ENCODE results near the gene CFAP65. TPM values are rescaled to one million over a fixed set of nuclear protein-coding genes. Genes with fewer than 3 reads are reported as not detected.

Gene CFAP65
- total RNA-seq, 5 donors from 2014 or later (not counting 1 experiment from before 2014, with no cell fraction given) = 0.16 TPM; not detected in 4

DNA sequence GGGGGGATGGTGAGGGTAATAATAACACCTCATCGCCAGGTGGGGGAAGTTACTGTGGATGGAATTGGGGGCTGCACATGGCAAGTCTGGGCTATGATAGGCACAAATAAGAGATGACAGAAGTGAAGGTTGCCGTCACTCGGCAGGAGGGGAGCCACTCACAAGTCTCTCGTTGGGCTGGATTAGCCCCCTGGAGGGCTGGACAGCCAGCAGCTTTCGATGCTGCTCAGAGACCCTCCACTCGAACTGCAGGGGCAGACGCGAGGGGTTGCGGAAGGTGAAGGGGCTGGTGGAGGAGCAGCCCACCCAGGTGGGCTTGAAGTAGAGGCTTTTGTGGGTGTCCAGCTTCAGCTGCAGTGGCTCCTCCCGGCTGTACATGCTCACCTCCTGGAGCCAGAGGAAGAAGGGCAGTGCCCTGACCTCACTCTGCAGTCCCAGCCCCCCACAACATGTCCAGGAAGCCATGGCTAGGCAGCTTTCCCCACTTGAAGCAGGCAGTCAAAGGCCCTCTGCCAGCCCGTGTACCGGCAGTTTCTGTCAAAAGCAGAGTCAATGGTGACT is 18.2 kb downstream of the CFAP65 start:
- CTCF ChIA-PET = no interaction called here
- 82% methylated on average over 7 of the region's 12 CpGs for WGBS (ENCODE audit: insufficient coverage)
- no peaks in the 10 kb centered on the region for H3K9me3 ChIP-seq
- no peak overlapping the region for H3K4me3 Mint-ChIP-seq
- no peaks in the 10 kb centered on the region for H3K36me3 Mint-ChIP-seq
- H3K36me3 ChIP-seq (ENCODE audit: control insufficient read depth in 2 of 2, extremely low read depth in 1 of 2, insufficient read depth in 1 of 2, low read length in 1 of 2) = no peaks in the 10 kb centered on the region
- no peak overlapping the region for H3K27ac Mint-ChIP-seq
- H3K4me3 ChIP-seq (ENCODE audit: control insufficient read depth in 1 of 2, extremely low read depth in 1 of 2, low read length in 1 of 2) = no peak overlapping the region
- ATAC-seq (replicated peaks in 1 of 4) = no peak
- peaks cover 0 to 41% of the 10 kb centered on the region in 2 experiments for H3K27me3 ChIP-seq (replicated peaks in 1 of 2; ENCODE audit: control insufficient read depth in 2 of 2, extremely low read depth in 1 of 2, insufficient read depth in 2 of 2, low read length in 1 of 2)
- no peak for DNase-seq
- H3K4me1 ChIP-seq (ENCODE audit: control insufficient read depth in 1 of 2, extremely low read depth in 1 of 2, insufficient read depth in 2 of 2, low read length in 2 of 2) = no peaks in the 10 kb centered on the region
- no peaks in the 10 kb centered on the region for H3K4me1 Mint-ChIP-seq
- no peaks in the 10 kb centered on the region for H3K9me3 Mint-ChIP-seq
- H3K27me3 Mint-ChIP-seq = peaks cover 0 to 17% of the 10 kb centered on the region in 2 donors
- H3K27ac ChIP-seq (ENCODE audit: low read length) = no peak overlapping the region
- POLR2A ChIA-PET = no interaction called here

DNA sequence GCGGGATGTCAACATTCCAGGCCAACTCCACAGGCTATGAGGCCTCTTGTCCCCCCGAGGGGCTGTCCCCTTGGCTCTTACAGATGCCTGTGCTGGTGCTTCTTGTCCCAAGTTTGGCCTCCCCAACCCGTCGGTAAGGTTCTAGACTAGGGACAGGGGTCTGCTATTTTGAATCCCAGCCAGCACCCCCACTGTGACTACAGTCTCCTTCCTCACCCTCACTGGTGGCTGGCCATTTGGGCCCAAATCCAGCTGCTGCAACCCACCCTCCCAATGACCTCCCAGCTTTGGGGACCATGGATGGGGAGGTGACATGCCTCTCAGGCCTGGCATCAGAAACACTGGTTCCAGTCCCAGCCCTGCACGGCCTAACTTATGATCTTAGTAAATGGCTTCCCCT is 18.7 kb downstream of the CFAP65 start:
- peaks cover 0 to 17% of the 10 kb centered on the region in 2 donors for H3K27me3 Mint-ChIP-seq

DNA sequence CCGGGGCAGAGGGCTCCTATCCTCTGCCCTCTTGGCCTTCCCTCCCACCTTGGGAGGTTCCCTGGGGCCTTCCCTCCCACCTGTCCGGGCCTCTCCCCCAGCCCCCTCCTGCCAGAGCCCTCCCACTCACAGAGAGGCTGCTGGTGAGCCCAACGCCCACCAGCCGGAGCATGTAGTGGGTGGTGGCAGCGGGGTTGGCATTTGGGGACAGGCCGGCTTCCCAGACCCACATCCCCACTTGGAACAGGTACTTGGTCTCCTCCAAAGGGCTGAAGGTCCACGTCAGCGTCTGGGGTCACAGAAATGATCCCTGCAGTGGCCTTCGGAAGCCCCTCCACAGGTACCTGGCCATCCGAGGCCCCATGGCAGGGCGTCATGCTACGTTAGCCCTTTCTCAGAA is 19.3 kb downstream of the CFAP65 start:
- WGBS (ENCODE audit: insufficient coverage) = 78% methylated on average over 8 of the region's 12 CpGs
- POLR2A ChIA-PET = no interaction called here

More for the DNA sequence above, 18.7 kb downstream of the CFAP65 start:
- Mint-ChIP-seq H3K9me3 (no peaks in the 10 kb centered on the region), H3K27ac (no peak overlapping the region), H3K36me3 (no peaks in the 10 kb centered on the region), H3K4me1 (no peaks in the 10 kb centered on the region), H3K4me3 (no peak overlapping the region)
- ChIA-PET CTCF (no interaction called here), POLR2A (no interaction called here)
- Histone ChIP-seq H3K4me1 (ENCODE audit: control insufficient read depth in 1 of 2, extremely low read depth in 1 of 2, insufficient read depth in 2 of 2, low read length in 2 of 2) (no peaks in the 10 kb centered on the region), H3K9me3 (no peaks in the 10 kb centered on the region), H3K36me3 (ENCODE audit: control insufficient read depth in 2 of 2, extremely low read depth in 1 of 2, insufficient read depth in 1 of 2, low read length in 1 of 2) (no peaks in the 10 kb centered on the region), H3K27me3 (replicated peaks in 1 of 2; ENCODE audit: control insufficient read depth in 2 of 2, extremely low read depth in 1 of 2, insufficient read depth in 2 of 2, low read length in 1 of 2) (peaks cover 0 to 38% of the 10 kb centered on the region in 2 experiments), H3K27ac (ENCODE audit: low read length) (no peak overlapping the region), H3K4me3 (ENCODE audit: control insufficient read depth in 1 of 2, extremely low read depth in 1 of 2, low read length in 1 of 2) (no peak overlapping the region)
- 75% methylated on average over 2 of the region's 5 CpGs for WGBS (ENCODE audit: insufficient coverage)
- ATAC-seq (replicated peaks in 1 of 4) (no peak), DNase-seq (no peak)

DNA sequence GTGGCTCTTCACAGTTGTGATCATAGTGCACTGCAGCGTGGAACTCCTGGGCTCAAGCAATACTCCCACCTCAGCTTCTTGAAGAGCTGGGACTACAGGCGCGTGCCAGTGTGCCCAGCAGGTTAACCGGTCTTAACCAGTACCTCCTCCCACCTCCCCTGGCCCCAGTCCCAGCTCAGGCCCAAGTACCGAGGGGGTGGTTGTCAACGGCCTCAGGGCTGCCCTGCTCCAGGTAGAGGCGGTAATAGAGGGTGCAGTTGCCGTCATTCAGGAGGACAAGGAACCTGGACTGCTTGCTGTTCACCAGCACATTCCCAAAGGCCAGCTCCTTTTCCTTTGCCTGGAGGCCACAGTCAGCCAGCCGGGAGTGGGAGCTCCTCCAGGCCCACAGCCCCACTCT is 19.7 kb downstream of the CFAP65 start:
- Mint-ChIP-seq H3K9me3 (no peaks in the 10 kb centered on the region), H3K4me3 (no peak overlapping the region), H3K27me3 (peaks cover 3 to 17% of the 10 kb centered on the region in 2 donors), H3K27ac (no peak overlapping the region), H3K36me3 (no peaks in the 10 kb centered on the region), H3K4me1 (no peaks in the 10 kb centered on the region)
- H3K36me3 ChIP-seq (ENCODE audit: control insufficient read depth in 2 of 2, extremely low read depth in 1 of 2, insufficient read depth in 1 of 2, low read length in 1 of 2) = no peaks in the 10 kb centered on the region
- POLR2A ChIA-PET = no interaction called here
- DNase-seq (no peak), ATAC-seq (replicated peaks in 1 of 4) (no peak)
- H3K27me3 ChIP-seq (replicated peaks in 1 of 2; ENCODE audit: control insufficient read depth in 2 of 2, extremely low read depth in 1 of 2, insufficient read depth in 2 of 2, low read length in 1 of 2) = peaks cover 0 to 40% of the 10 kb centered on the region in 2 experiments
- H3K4me3 ChIP-seq (ENCODE audit: control insufficient read depth in 1 of 2, extremely low read depth in 1 of 2, low read length in 1 of 2) = no peak overlapping the region
- no peaks in the 10 kb centered on the region for H3K4me1 ChIP-seq (ENCODE audit: control insufficient read depth in 1 of 2, extremely low read depth in 1 of 2, insufficient read depth in 2 of 2, low read length in 2 of 2)
- no peak overlapping the region for H3K27ac ChIP-seq (ENCODE audit: low read length)
- H3K9me3 ChIP-seq = no peaks in the 10 kb centered on the region
- 83% methylated on average over 9 of the region's 9 CpGs for WGBS (ENCODE audit: insufficient coverage)
- CTCF ChIA-PET = no interaction called here

More for the DNA sequence above, 19.3 kb downstream of the CFAP65 start:
- Mint-ChIP-seq H3K9me3 (no peaks in the 10 kb centered on the region), H3K4me3 (no peak overlapping the region), H3K27ac (no peak overlapping the region), H3K27me3 (peaks cover 0 to 17% of the 10 kb centered on the region in 2 donors), H3K4me1 (no peaks in the 10 kb centered on the region), H3K36me3 (no peaks in the 10 kb centered on the region)
- Histone ChIP-seq H3K4me1 (ENCODE audit: control insufficient read depth in 1 of 2, extremely low read depth in 1 of 2, insufficient read depth in 2 of 2, low read length in 2 of 2) (no peaks in the 10 kb centered on the region), H3K36me3 (ENCODE audit: control insufficient read depth in 2 of 2, extremely low read depth in 1 of 2, insufficient read depth in 1 of 2, low read length in 1 of 2) (no peaks in the 10 kb centered on the region), H3K9me3 (no peaks in the 10 kb centered on the region), H3K27ac (ENCODE audit: low read length) (no peak overlapping the region), H3K27me3 (replicated peaks in 1 of 2; ENCODE audit: control insufficient read depth in 2 of 2, extremely low read depth in 1 of 2, insufficient read depth in 2 of 2, low read length in 1 of 2) (peaks cover 0 to 42% of the 10 kb centered on the region in 2 experiments), H3K4me3 (ENCODE audit: control insufficient read depth in 1 of 2, extremely low read depth in 1 of 2, low read length in 1 of 2) (no peak overlapping the region)
- ATAC-seq (replicated peaks in 1 of 4) (no peak), DNase-seq (no peak)
- CTCF ChIA-PET = no interaction called here

DNA sequence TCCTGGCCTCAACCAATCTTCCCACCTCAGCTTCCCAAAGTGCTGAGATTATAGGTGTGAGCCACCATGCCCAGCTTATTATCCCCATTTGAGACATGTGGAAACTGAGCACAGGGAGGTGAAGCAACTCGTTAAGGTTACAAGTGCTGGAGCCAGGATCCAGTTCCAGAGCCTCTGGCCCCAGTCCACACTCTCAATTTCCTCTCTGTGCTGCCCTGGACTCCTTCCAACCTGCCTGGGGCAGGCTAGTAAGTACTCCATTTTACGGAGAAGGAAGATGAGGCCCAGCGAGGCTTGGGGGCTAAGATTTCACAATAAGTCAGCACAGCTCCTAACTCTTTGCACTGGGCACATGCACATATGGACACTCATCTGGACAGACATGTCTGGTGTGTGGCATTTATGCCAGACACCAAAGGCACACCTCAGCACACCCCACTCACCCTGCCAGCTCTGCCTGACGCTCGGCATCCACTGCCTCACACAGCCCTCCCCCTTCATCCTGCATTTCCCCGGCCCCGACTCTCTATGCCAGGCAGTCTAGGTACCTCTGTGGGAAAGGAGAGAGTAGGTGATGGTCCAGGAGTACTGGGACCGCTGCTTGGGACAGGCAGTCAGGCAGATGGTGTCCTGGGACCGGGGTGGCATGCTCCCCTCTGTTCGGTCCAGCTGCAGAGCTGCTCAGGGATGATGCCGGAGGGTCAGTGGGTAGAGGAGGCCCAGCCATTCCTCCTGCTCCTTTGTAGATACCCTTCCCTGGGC is 20.5 kb downstream of the CFAP65 start:
- Mint-ChIP-seq H3K27me3 (peaks cover 5 to 17% of the 10 kb centered on the region in 2 donors), H3K4me3 (no peak overlapping the region), H3K36me3 (no peaks in the 10 kb centered on the region), H3K27ac (no peak overlapping the region), H3K9me3 (no peaks in the 10 kb centered on the region), H3K4me1 (no peaks in the 10 kb centered on the region)
- Histone ChIP-seq H3K4me3 (ENCODE audit: control insufficient read depth in 1 of 2, extremely low read depth in 1 of 2, low read length in 1 of 2) (no peak overlapping the region), H3K36me3 (ENCODE audit: control insufficient read depth in 2 of 2, extremely low read depth in 1 of 2, insufficient read depth in 1 of 2, low read length in 1 of 2) (no peaks in the 10 kb centered on the region), H3K27ac (ENCODE audit: low read length) (no peak overlapping the region), H3K4me1 (ENCODE audit: control insufficient read depth in 1 of 2, extremely low read depth in 1 of 2, insufficient read depth in 2 of 2, low read length in 2 of 2) (no peaks in the 10 kb centered on the region), H3K9me3 (no peaks in the 10 kb centered on the region), H3K27me3 (replicated peaks in 1 of 2; ENCODE audit: control insufficient read depth in 2 of 2, extremely low read depth in 1 of 2, insufficient read depth in 2 of 2, low read length in 1 of 2) (peaks cover 0 to 40% of the 10 kb centered on the region in 2 experiments)
- ATAC-seq (replicated peaks in 1 of 4) = no peak
- no peak for DNase-seq
- WGBS (ENCODE audit: insufficient coverage) = 69% methylated on average over 4 of the region's 11 CpGs
- POLR2A ChIA-PET = no interaction called here
- CTCF ChIA-PET = no interaction called here

DNA sequence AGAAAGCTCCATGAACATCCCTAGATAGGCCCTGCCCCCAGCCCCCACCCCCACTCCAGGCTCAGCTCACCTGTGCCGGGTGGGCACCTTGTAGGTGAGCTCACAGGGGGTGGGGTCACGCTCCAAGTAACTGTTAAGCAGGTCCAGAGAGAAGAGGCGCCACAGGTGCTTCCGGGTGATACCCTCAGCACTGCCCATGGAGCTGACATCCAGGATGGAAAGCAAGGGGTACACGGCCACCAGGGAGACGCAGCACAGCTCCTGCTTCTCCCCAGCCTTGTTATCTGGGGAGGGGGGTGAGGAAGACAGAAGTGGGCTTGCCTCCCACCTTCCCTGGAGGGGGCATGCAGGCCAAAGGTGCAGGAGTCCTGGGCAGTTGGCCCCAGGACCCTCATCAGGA is 21.9 kb downstream of the CFAP65 start:
- Mint-ChIP-seq H3K36me3 (no peaks in the 10 kb centered on the region), H3K27me3 (peaks cover 13 to 19% of the 10 kb centered on the region in 2 donors), H3K27ac (no peak overlapping the region)

More for the DNA sequence above, 21.9 kb downstream of the CFAP65 start:
- Mint-ChIP-seq H3K9me3 (no peaks in the 10 kb centered on the region), H3K4me3 (no peak overlapping the region), H3K4me1 (no peaks in the 10 kb centered on the region)
- ATAC-seq (replicated peaks in 1 of 4) (no peak), DNase-seq (no peak)
- Histone ChIP-seq H3K4me1 (ENCODE audit: control insufficient read depth in 1 of 2, extremely low read depth in 1 of 2, insufficient read depth in 2 of 2, low read length in 2 of 2) (no peaks in the 10 kb centered on the region), H3K27ac (ENCODE audit: low read length) (no peak overlapping the region), H3K27me3 (replicated peaks in 1 of 2; ENCODE audit: control insufficient read depth in 2 of 2, extremely low read depth in 1 of 2, insufficient read depth in 2 of 2, low read length in 1 of 2) (peaks cover 2 to 44% of the 10 kb centered on the region in 2 experiments), H3K36me3 (ENCODE audit: control insufficient read depth in 2 of 2, extremely low read depth in 1 of 2, insufficient read depth in 1 of 2, low read length in 1 of 2) (no peaks in the 10 kb centered on the region), H3K9me3 (no peaks in the 10 kb centered on the region), H3K4me3 (ENCODE audit: control insufficient read depth in 1 of 2, extremely low read depth in 1 of 2, low read length in 1 of 2) (no peak overlapping the region)
- WGBS (ENCODE audit: insufficient coverage) = 71% methylated on average over 6 of the region's 6 CpGs
- POLR2A ChIA-PET = no interaction called here
- CTCF ChIA-PET = interaction anchor here in 1 of 2 donors (0.6 kb wide), 1 partner anchor 9 kb away, joined by 3 read pairs; no protein-coding TSS in a partner anchor
